IPS-20b (cell line): Measurements from ENCODE around the gene ME1.
A peak's percentile ranks its signal among the peaks of the same experiment; 100 is the strongest.

Experiments used
- H3K27ac ChIP-seq: one replicate; pipeline ENCODE4 v1.5.1; 2013; ENCODE audit warnings: low read length
- H3K27me3 ChIP-seq: 2 replicates; pipeline ENCODE4 v1.6.1; 2013; ENCODE audit warnings: mild to moderate bottlenecking, low read length, inconsistent platforms; ENCODE audit not compliant: insufficient read depth
- H3K36me3 ChIP-seq: 2 replicates; pipeline ENCODE4 v1.6.1; 2013; ENCODE audit warnings: low read depth, mild to moderate bottlenecking, inconsistent platforms, low read length, moderate library complexity; ENCODE audit not compliant: insufficient read depth
- H3K4me1 ChIP-seq: 2 replicates; pipeline ENCODE4 v1.6.1; 2013; ENCODE audit warnings: mild to moderate bottlenecking, control low read depth, inconsistent platforms, low read length, moderate library complexity; ENCODE audit not compliant: insufficient read depth
- H3K4me3 ChIP-seq: 2 replicates; pipeline ENCODE4 v1.5.1; 2013; ENCODE audit warnings: mild to moderate bottlenecking, low read length, inconsistent platforms
- H3K9ac ChIP-seq: 2 replicates; pipeline ENCODE4 v1.6.1; 2013; ENCODE audit warnings: low read depth, mild to moderate bottlenecking, inconsistent platforms, low read length, moderate library complexity
- H3K9me3 ChIP-seq: 2 replicates; pipeline ENCODE4 v1.6.1; 2013; ENCODE audit warnings: mild to moderate bottlenecking, low read depth, low read length, inconsistent platforms; ENCODE audit not compliant: insufficient read depth

Gene ME1

GRCh38 chr6:83431545-83432155 lies 799 bp upstream of the ME1 start:
- Histone ChIP-seq H3K27me3 (peaks cover 22% of the 10 kb centered on the region), H3K9me3 (no peaks in the 10 kb centered on the region), H3K9ac (peak overlapping the region; percentile 69; the same call in 1 of the 2 replicates), H3K4me1 (peaks cover 9% of the 10 kb centered on the region; the same call in 1 of the 2 replicates), H3K4me3 (peak overlapping the region; percentile 72), H3K27ac (no peak overlapping the region), H3K36me3 (no peaks in the 10 kb centered on the region)

- H3K27ac ChIP-seq = no peak overlapping the region
- 0 out of 2 replicates have a peak, but pooled peaks cover 2% of the 10 kb centered on the region for H3K36me3 ChIP-seq
- H3K4me3 ChIP-seq = peak overlapping the region; percentile 72
- H3K9me3 ChIP-seq = peaks cover 5% of the 10 kb centered on the region; the same call in 1 of the 2 replicates
- H3K4me1 ChIP-seq = peaks cover 9% of the 10 kb centered on the region; the same call in 1 of the 2 replicates
- peak overlapping the region; percentile 69; the same call in 1 of the 2 replicates for H3K9ac ChIP-seq
- peaks cover 22% of the 10 kb centered on the region for H3K27me3 ChIP-seq
These were observed 817 bp downstream of the ME1 start for GRCh38 chr6:83429857-83430610.

GRCh38 chr6:83429269-83429668 lies 1.6 kb downstream of the ME1 start:
- peaks cover 22% of the 10 kb centered on the region for H3K27me3 ChIP-seq
- H3K36me3 ChIP-seq = 0 out of 2 replicates have a peak, but pooled peaks cover 5% of the 10 kb centered on the region
- no peak overlapping the region for H3K9ac ChIP-seq
- H3K4me1 ChIP-seq = peaks cover 9% of the 10 kb centered on the region; the same call in 1 of the 2 replicates
- H3K27ac ChIP-seq = no peak overlapping the region
- H3K4me3 ChIP-seq = no peak overlapping the region
- H3K9me3 ChIP-seq = peaks cover 13% of the 10 kb centered on the region; the same call in 1 of the 2 replicates

- 0 out of 2 replicates have a peak, but pooled peaks cover 5% of the 10 kb centered on the region for H3K36me3 ChIP-seq
- H3K9ac ChIP-seq = no peak overlapping the region
- peaks cover 14% of the 10 kb centered on the region; the same call in 1 of the 2 replicates for H3K9me3 ChIP-seq
- H3K4me3 ChIP-seq = no peak overlapping the region
- no peaks in the 10 kb centered on the region for H3K4me1 ChIP-seq
- H3K27ac ChIP-seq = no peak overlapping the region
- H3K27me3 ChIP-seq = no peaks in the 10 kb centered on the region; the same call in 1 of the 2 replicates
These were observed 6.3 kb downstream of the ME1 start for GRCh38 chr6:83424392-83425018.

- Histone ChIP-seq H3K27ac (no peak overlapping the region), H3K9ac (no peak overlapping the region), H3K27me3 (no peaks in the 10 kb centered on the region), H3K9me3 (no peaks in the 10 kb centered on the region), H3K4me3 (no peak overlapping the region), H3K36me3 (no peaks in the 10 kb centered on the region), H3K4me1 (no peaks in the 10 kb centered on the region)
These were observed 12.8 kb downstream of the ME1 start for GRCh38 chr6:83417880-83418663.

- no peak overlapping the region for H3K4me3 ChIP-seq
- no peaks in the 10 kb centered on the region for H3K9me3 ChIP-seq
- H3K9ac ChIP-seq = no peak overlapping the region
- H3K4me1 ChIP-seq = no peaks in the 10 kb centered on the region
- no peak overlapping the region for H3K27ac ChIP-seq
- H3K27me3 ChIP-seq = no peaks in the 10 kb centered on the region
- no peaks in the 10 kb centered on the region for H3K36me3 ChIP-seq
These were observed 17.8 kb downstream of the ME1 start for GRCh38 chr6:83413068-83413467.

GRCh38 chr6:83411731-83412130 lies 19.1 kb downstream of the ME1 start:
- no peaks in the 10 kb centered on the region for H3K27me3 ChIP-seq
- no peaks in the 10 kb centered on the region for H3K4me1 ChIP-seq
- H3K4me3 ChIP-seq = no peak overlapping the region
- H3K9ac ChIP-seq = no peak overlapping the region
- no peak overlapping the region for H3K27ac ChIP-seq
- H3K9me3 ChIP-seq = no peaks in the 10 kb centered on the region
- H3K36me3 ChIP-seq = no peaks in the 10 kb centered on the region

- Histone ChIP-seq H3K4me3 (no peak overlapping the region), H3K27ac (no peak overlapping the region), H3K4me1 (no peaks in the 10 kb centered on the region), H3K9me3 (no peaks in the 10 kb centered on the region), H3K36me3 (no peaks in the 10 kb centered on the region), H3K9ac (no peak overlapping the region), H3K27me3 (no peaks in the 10 kb centered on the region)
These were observed 27.7 kb downstream of the ME1 start for GRCh38 chr6:83403191-83403590.

GRCh38 chr6:83389606-83390005 lies 41.2 kb downstream of the ME1 start:
- H3K36me3 ChIP-seq = no peaks in the 10 kb centered on the region
- H3K4me1 ChIP-seq = no peaks in the 10 kb centered on the region
- no peaks in the 10 kb centered on the region for H3K9me3 ChIP-seq
- no peak overlapping the region for H3K4me3 ChIP-seq
- H3K27ac ChIP-seq = no peak overlapping the region
- no peak overlapping the region for H3K9ac ChIP-seq
- no peaks in the 10 kb centered on the region for H3K27me3 ChIP-seq

GRCh38 chr6:83385473-83385872 lies 45.4 kb downstream of the ME1 start:
- H3K4me3 ChIP-seq = no peak overlapping the region

GRCh38 chr6:83384751-83385150 lies 46.1 kb downstream of the ME1 start:
- Histone ChIP-seq H3K27ac (no peak overlapping the region), H3K4me3 (no peak overlapping the region), H3K9me3 (no peaks in the 10 kb centered on the region), H3K36me3 (no peaks in the 10 kb centered on the region), H3K4me1 (no peaks in the 10 kb centered on the region), H3K9ac (no peak overlapping the region), H3K27me3 (no peaks in the 10 kb centered on the region)

More at GRCh38 chr6:83385473-83385872, 45.4 kb downstream of the ME1 start:
- Histone ChIP-seq H3K9ac (no peak overlapping the region), H3K27me3 (no peaks in the 10 kb centered on the region), H3K36me3 (no peaks in the 10 kb centered on the region), H3K9me3 (no peaks in the 10 kb centered on the region), H3K27ac (no peak overlapping the region), H3K4me1 (no peaks in the 10 kb centered on the region)
